Activated CD4-positive, alpha-beta T cell treated with anti-CD3 and anti-CD28 coated beads, Interleukin-2, amount 10 ng/mL, durations not matched to agents 24 days and 14 days (primary cell): ENCODE results near the gene CAPZA2. TPM values are rescaled to one million over a fixed set of nuclear protein-coding genes. Genes with fewer than 3 reads are reported as not detected.
"Not testable (repeated sequence)": the region's sequence is repeated elsewhere in the genome, so short reads cannot be mapped to it uniquely, and the experiment has no call there.

Experiments
- DNase-seq: peaks from one replicate; pipeline ENCODE4 v3.0.0; 2022
- H3K27ac Mint-ChIP-seq: one replicate; pipeline ENCODE4 v1.8.0; 2022; ENCODE audit warnings: mild to moderate bottlenecking, mixed read lengths
- H3K27me3 Mint-ChIP-seq: one replicate; pipeline ENCODE4 v1.8.0; 2022; ENCODE audit warnings: mixed read lengths
- H3K36me3 Mint-ChIP-seq: one replicate; pipeline ENCODE4 v1.8.0; 2022; ENCODE audit warnings: low read depth, mild to moderate bottlenecking, mixed read lengths
- H3K4me1 Mint-ChIP-seq: one replicate; pipeline ENCODE4 v1.8.0; 2021; ENCODE audit warnings: mixed read lengths
- H3K4me3 Mint-ChIP-seq: one replicate; pipeline ENCODE4 v1.8.0; 2022; ENCODE audit warnings: mild to moderate bottlenecking, moderate library complexity, mixed read lengths
- H3K9me3 Mint-ChIP-seq: one replicate; pipeline ENCODE4 v1.8.0; 2021; ENCODE audit warnings: mixed read lengths
- intact Hi-C: fragments of 100-400 bp; cut with micrococcal nuclease; formaldehyde crosslinking; loops from one replicate; pipeline ENCODE4 v1.15.1; 2023
- total RNA-seq: library from RNA; stranded (reverse); gene quantifications from 2 replicates; pipeline ENCODE4 v1.2.3, GENCODE V29; 2022

CAPZA2 gene
- total RNA-seq, 1 donor from 2014 or later: 154 TPM

GRCh38 chr7:116961966-116962673 is 99.7 kb downstream of the CAPZA2 start:
- H3K4me1 Mint-ChIP-seq, DNase-seq, H3K36me3 Mint-ChIP-seq, H3K27ac Mint-ChIP-seq, H3K27me3 Mint-ChIP-seq, H3K9me3 Mint-ChIP-seq, intact Hi-C loops, H3K4me3 Mint-ChIP-seq: not testable (repeated sequence)

DNA sequence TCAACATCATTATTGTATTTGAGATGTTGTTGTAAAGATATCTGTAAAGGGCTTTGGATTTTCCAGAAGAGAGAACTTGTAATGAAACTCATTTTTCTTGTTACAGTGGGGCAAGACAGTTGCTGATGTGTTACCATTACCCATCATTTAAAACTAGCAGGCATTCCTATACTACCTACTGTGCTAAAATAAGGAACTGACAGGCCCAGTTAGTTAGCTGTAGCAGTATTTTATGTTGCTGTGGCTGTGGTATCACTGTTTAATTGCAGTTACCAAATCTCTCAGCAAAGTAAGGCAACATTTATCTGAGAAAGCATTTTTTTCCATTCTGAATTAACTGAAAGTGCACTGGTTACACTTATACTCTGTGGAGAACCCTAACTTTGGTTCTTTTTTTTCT is 100.8 kb downstream of the CAPZA2 start:
- Mint-ChIP-seq H3K27ac (no peak overlapping the region), H3K4me1 (no peaks in the 10 kb centered on the region), H3K4me3 (no peak overlapping the region), H3K27me3 (peaks cover 10% of the 10 kb centered on the region), H3K36me3 (no peaks in the 10 kb centered on the region), H3K9me3 (no peaks in the 10 kb centered on the region)
- intact Hi-C loops: no loop called here
- no peak for DNase-seq

GRCh38 chr7:116966601-116967000 is 104.2 kb downstream of the CAPZA2 start:
- Mint-ChIP-seq H3K27ac (no peak overlapping the region), H3K9me3 (no peaks in the 10 kb centered on the region), H3K36me3 (no peaks in the 10 kb centered on the region), H3K4me1 (peaks cover 1% of the 10 kb centered on the region), H3K4me3 (no peak overlapping the region), H3K27me3 (peaks cover 10% of the 10 kb centered on the region)
- DNase-seq: no peak
- intact Hi-C loops: no loop called here

DNA sequence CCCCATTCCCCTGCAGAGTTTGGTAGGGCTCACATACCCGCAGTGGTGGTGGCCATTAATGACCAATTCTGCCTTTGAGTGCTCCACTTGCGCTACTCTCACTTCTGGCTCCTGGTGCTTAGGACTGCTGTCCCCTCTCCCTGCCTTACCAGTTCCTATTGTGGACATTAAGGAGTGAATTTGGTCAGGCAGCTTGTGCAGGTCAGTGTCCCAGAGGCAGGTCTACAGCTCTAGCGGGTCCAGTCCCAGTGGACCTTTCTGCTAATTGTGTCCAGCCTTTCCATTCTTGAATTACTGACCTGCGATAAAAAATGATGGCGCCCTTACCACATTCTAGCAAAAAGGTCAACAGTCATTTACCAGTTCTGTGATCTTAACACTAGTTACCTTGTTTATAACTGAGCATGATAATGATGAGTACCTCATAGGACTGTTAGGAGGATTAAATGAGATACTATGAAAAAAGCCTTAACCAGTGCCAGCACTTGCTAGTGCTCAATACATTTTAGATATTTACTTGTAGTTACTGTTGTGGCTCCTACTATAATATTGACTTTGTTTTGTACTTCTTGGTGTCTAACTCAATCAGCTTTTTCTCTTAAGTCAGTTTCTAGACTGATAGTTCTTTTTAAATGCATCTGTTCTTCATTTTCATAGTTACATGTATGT is 105.0 kb downstream of the CAPZA2 start:
- no peak overlapping the region for H3K27ac Mint-ChIP-seq
- intact Hi-C loops: no loop called here
- H3K36me3 Mint-ChIP-seq: no peaks in the 10 kb centered on the region
- H3K27me3 Mint-ChIP-seq: peaks cover 10% of the 10 kb centered on the region
- H3K4me3 Mint-ChIP-seq: no peak overlapping the region
- no peaks in the 10 kb centered on the region for H3K9me3 Mint-ChIP-seq
- peak; percentile 32 for DNase-seq
- peaks cover 1% of the 10 kb centered on the region for H3K4me1 Mint-ChIP-seq

- H3K4me1 Mint-ChIP-seq: peaks cover 1% of the 10 kb centered on the region
- H3K4me3 Mint-ChIP-seq: no peak overlapping the region
- H3K27ac Mint-ChIP-seq: no peak overlapping the region
- H3K27me3 Mint-ChIP-seq: peaks cover 10% of the 10 kb centered on the region
- no peaks in the 10 kb centered on the region for H3K36me3 Mint-ChIP-seq
- DNase-seq: no peak
- H3K9me3 Mint-ChIP-seq: no peaks in the 10 kb centered on the region
- intact Hi-C loops: no loop called here
These were observed 105.6 kb downstream of the CAPZA2 start for GRCh38 chr7:116967983-116968382.

GRCh38 chr7:116968631-116969030 is 106.2 kb downstream of the CAPZA2 start:
- Mint-ChIP-seq H3K4me3 (no peak overlapping the region), H3K9me3 (no peaks in the 10 kb centered on the region), H3K36me3 (no peaks in the 10 kb centered on the region), H3K27ac (no peak overlapping the region), H3K4me1 (peaks cover 1% of the 10 kb centered on the region), H3K27me3 (peaks cover 10% of the 10 kb centered on the region)
- intact Hi-C loops: no loop called here
- no peak for DNase-seq

DNA sequence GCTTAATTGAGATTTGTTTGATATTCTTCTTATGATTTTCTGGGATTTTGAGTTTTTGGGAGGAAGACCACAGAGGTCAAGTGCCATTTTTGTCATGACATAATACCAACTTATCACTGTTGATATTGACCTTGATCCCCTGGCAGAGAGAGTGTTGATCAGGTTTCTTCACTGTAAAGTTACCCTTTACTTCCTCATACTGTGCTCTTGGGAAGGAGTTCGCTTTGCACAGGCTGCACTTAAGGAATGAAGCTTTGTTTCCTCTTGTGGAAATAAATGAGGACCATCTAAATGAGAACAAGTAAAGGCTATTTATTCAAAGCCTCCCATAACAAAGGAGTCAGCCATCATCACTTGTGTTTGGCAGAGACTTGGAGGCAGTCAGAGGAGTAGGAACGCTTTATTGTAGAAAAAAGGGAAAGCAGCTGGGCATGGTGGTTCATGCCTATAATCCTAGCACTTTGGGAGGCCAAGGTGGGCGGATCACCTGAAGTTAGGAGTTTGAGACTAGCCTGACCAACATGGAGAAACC is 107.0 kb downstream of the CAPZA2 start:
- Mint-ChIP-seq H3K27me3 (peaks cover 10% of the 10 kb centered on the region), H3K27ac (no peak overlapping the region), H3K4me3 (no peak overlapping the region), H3K9me3 (no peaks in the 10 kb centered on the region), H3K36me3 (no peaks in the 10 kb centered on the region), H3K4me1 (peaks cover 1% of the 10 kb centered on the region)
- intact Hi-C loops: no loop called here
- peak; percentile 28 for DNase-seq

GRCh38 chr7:116970238-116970910 is 108.0 kb downstream of the CAPZA2 start:
- H3K9me3 Mint-ChIP-seq: no peaks in the 10 kb centered on the region
- H3K27ac Mint-ChIP-seq: no peak overlapping the region
- H3K4me3 Mint-ChIP-seq: no peak overlapping the region
- peaks cover 10% of the 10 kb centered on the region for H3K27me3 Mint-ChIP-seq
- H3K4me1 Mint-ChIP-seq: peaks cover 1% of the 10 kb centered on the region
- H3K36me3 Mint-ChIP-seq: no peaks in the 10 kb centered on the region
- DNase-seq: peak; percentile 42
- intact Hi-C loops: no loop called here

DNA sequence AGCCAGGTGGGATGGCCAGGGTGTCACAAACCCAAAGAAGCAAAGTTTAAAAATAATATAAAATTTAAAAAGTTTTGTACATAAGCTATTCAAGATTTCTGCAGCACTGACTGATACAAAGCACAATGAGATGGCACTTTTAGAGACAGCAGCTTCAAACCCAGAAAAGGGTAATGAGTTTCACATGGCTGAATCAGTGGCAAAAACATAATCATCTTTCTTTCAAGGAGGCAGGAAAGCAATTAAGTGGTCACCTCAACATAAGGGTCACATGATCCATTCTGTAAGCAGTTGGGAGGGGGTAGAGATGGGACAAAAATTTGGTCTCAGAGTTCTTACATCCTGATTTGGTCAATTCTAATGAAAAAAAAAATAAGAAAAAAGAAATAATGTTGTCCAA is 108.8 kb downstream of the CAPZA2 start:
- H3K9me3 Mint-ChIP-seq, H3K4me1 Mint-ChIP-seq, intact Hi-C loops, H3K4me3 Mint-ChIP-seq, H3K27ac Mint-ChIP-seq, H3K36me3 Mint-ChIP-seq, H3K27me3 Mint-ChIP-seq: not testable (repeated sequence)
- DNase-seq: peak; percentile 30

Other genes starting within 250 kb of the CAPZA2 start
- 2.2 and 2.3 TPM in 2 replicates for gene MET, start 190.4 kb upstream of the CAPZA2 start, total RNA-seq
- 4.6 and 5.5 TPM in 2 replicates for gene ST7, start 90.9 kb downstream of the CAPZA2 start, total RNA-seq